HepG2 (cell line): ENCODE results near the gene FGFR1OP2. TPM values are rescaled to one million over a fixed set of nuclear protein-coding genes. Genes with fewer than 3 reads are reported as not detected.

ENCODE experiments used
- CEBPB ChIP-seq: IDR thresholded peaks from 2 replicates; pipeline ENCODE4 v1.6.1; 2011; ENCODE audit warnings: low read depth, low read length, improper control_type of control experiment, borderline replicate concordance
- FOXP4 ChIP-seq: sonication (generic); formaldehyde crosslinking; IDR thresholded peaks from 2 replicates; pipeline ENCODE4 v1.4.0; 2020; ENCODE audit warnings: missing genetic modification reagents
- NR1H2 ChIP-seq: sonication (generic); formaldehyde crosslinking; IDR thresholded peaks from 2 replicates; pipeline ENCODE4 v1.8.1; 2022; ENCODE audit warnings: low read depth, missing genetic modification reagents, borderline replicate concordance
- POLR2A ChIP-seq, 2 experiments: IDR thresholded peaks; 2 replicates each; pipeline ENCODE4 v1.6.1; 2011; ENCODE audit warnings: low read depth in 2 of 2, low read length in 2 of 2, mild to moderate bottlenecking in 1 of 2, moderate library complexity in 1 of 2; ENCODE audit not compliant: insufficient read depth in 1 of 2
- SETDB1 ChIP-seq: sonication (generic); formaldehyde crosslinking; IDR thresholded peaks from 2 replicates; pipeline ENCODE4 v1.5.1; 2020; ENCODE audit warnings: missing genetic modification reagents, mild to moderate bottlenecking, borderline replicate concordance
- SRSF1 ChIP-seq: fragments of 200-400 bp; formaldehyde crosslinking; optimal IDR thresholded peaks from 2 replicates; pipeline ENCODE3; 2017; ENCODE audit warnings: mild to moderate bottlenecking, low read depth, low read length, moderate library complexity
- TRIM24 ChIP-seq: sonication (generic); formaldehyde crosslinking; IDR thresholded peaks from 2 replicates; pipeline ENCODE4 v1.8.0; 2022; ENCODE audit warnings: mild to moderate bottlenecking, missing genetic modification reagents
- ZKSCAN8 ChIP-seq: IDR thresholded peaks from 2 replicates; pipeline ENCODE4 v1.6.1; 2016; ENCODE audit warnings: borderline replicate concordance, missing genetic modification reagents, missing compliant biosample characterization
- ZNF143 ChIP-seq: sonication (generic); formaldehyde crosslinking; IDR thresholded peaks from 2 replicates; pipeline ENCODE4 v1.4.0; 2020; ENCODE audit warnings: missing genetic modification reagents
- ZNF263 ChIP-seq: sonication (generic); formaldehyde crosslinking; IDR thresholded peaks from 2 replicates; pipeline ENCODE4 v1.4.0; 2020; ENCODE audit warnings: missing genetic modification reagents
- ZNF264 ChIP-seq: sonication (generic); formaldehyde crosslinking; IDR thresholded peaks from 2 replicates; pipeline ENCODE4 v1.4.0; 2020; ENCODE audit warnings: missing genetic modification reagents
- ZNF496 ChIP-seq: sonication (generic); formaldehyde crosslinking; IDR thresholded peaks from 2 replicates; pipeline ENCODE4 v1.8.1; 2023; ENCODE audit warnings: mild to moderate bottlenecking, moderate library complexity, missing genetic modification reagents; ENCODE audit not compliant: insufficient replicate concordance
- ZNF607 ChIP-seq: sonication (generic); formaldehyde crosslinking; IDR thresholded peaks from 2 replicates; pipeline ENCODE4 v1.5.1; 2020; ENCODE audit warnings: missing genetic modification reagents, mild to moderate bottlenecking, borderline replicate concordance
- ZSCAN31 ChIP-seq: sonication (generic); formaldehyde crosslinking; IDR thresholded peaks from 2 replicates; pipeline ENCODE4 v1.5.0; 2020; ENCODE audit warnings: low read depth, mild to moderate bottlenecking, missing genetic modification reagents
- polyA plus RNA-seq, 8 experiments: library from polyadenylated mRNA; depleted of rRNA in 3 of 8; stranded (reverse) in 7 of 8; unstranded in 1 of 8; fragments of >200 nt; fragmentation: Illumina TruSeq in 4 of 8; extraction: Trizol in 4 of 8; gene quantifications; 2 replicates each; pipeline versions ENCODE4 v1.2.1 to v1.2.3, GENCODE V29; 2011 to 2016; ENCODE audit warnings: low read depth in 4 of 8, missing spikeins in 1 of 8, mixed read lengths in 1 of 8; ENCODE audit not compliant: insufficient read depth in 1 of 8
- total RNA-seq, 5 experiments: library from RNA; depleted of rRNA; stranded (reverse); fragments of >200 nt; fragmentation: Illumina TruSeq; extraction: Trizol; gene quantifications; 2 replicates each; pipeline ENCODE4 v1.2.3, GENCODE V29; 2016; ENCODE audit warnings: low read depth in 1 of 5
- TF ChIP-seq, protein P1 (sequence below): sonication (generic); formaldehyde crosslinking; IDR thresholded peaks from 2 replicates; pipeline ENCODE4 v1.4.0; 2020; ENCODE audit warnings: missing genetic modification reagents
- TF ChIP-seq, protein P2 (sequence below): IDR thresholded peaks from 2 replicates; pipeline ENCODE4 v1.6.1; 2016; ENCODE audit warnings: mild to moderate bottlenecking
- TF ChIP-seq, protein P3 (sequence below): sonication (generic); formaldehyde crosslinking; IDR thresholded peaks from 2 replicates; pipeline ENCODE4 v1.4.0; 2020; ENCODE audit warnings: missing genetic modification reagents, borderline replicate concordance
- TF ChIP-seq, protein P4 (sequence below): IDR thresholded peaks from 2 replicates; pipeline ENCODE4 v1.6.1; 2016; ENCODE audit warnings: low read depth, borderline replicate concordance

FGFR1OP2 gene
- total and polyA plus RNA-seq, 2 of the 13 experiments (the other 11 are each of a cell fraction or from before 2014, with no cell fraction given), result 18.3 to 38.1 TPM

GRCh38 chr12:26937863-26938700 lies at the start of gene FGFR1OP2, which contains the start of gene INTS13 (continued):
- TF ChIP-seq, protein P1, sequence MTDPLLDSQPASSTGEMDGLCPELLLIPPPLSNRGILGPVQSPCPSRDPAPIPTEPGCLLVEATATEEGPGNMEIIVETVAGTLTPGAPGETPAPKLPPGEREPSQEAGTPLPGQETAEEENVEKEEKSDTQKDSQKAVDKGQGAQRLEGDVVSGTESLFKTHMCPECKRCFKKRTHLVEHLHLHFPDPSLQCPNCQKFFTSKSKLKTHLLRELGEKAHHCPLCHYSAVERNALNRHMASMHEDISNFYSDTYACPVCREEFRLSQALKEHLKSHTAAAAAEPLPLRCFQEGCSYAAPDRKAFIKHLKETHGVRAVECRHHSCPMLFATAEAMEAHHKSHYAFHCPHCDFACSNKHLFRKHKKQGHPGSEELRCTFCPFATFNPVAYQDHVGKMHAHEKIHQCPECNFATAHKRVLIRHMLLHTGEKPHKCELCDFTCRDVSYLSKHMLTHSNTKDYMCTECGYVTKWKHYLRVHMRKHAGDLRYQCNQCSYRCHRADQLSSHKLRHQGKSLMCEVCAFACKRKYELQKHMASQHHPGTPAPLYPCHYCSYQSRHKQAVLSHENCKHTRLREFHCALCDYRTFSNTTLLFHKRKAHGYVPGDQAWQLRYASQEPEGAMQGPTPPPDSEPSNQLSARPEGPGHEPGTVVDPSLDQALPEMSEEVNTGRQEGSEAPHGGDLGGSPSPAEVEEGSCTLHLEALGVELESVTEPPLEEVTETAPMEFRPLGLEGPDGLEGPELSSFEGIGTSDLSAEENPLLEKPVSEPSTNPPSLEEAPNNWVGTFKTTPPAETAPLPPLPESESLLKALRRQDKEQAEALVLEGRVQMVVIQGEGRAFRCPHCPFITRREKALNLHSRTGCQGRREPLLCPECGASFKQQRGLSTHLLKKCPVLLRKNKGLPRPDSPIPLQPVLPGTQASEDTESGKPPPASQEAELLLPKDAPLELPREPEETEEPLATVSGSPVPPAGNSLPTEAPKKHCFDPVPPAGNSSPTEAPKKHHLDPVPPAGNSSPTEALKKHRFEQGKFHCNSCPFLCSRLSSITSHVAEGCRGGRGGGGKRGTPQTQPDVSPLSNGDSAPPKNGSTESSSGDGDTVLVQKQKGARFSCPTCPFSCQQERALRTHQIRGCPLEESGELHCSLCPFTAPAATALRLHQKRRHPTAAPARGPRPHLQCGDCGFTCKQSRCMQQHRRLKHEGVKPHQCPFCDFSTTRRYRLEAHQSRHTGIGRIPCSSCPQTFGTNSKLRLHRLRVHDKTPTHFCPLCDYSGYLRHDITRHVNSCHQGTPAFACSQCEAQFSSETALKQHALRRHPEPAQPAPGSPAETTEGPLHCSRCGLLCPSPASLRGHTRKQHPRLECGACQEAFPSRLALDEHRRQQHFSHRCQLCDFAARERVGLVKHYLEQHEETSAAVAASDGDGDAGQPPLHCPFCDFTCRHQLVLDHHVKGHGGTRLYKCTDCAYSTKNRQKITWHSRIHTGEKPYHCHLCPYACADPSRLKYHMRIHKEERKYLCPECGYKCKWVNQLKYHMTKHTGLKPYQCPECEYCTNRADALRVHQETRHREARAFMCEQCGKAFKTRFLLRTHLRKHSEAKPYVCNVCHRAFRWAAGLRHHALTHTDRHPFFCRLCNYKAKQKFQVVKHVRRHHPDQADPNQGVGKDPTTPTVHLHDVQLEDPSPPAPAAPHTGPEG (CRISPR knock-in tag), result no peak
- TF ChIP-seq TRIM24 (CRISPR knock-in tag), result no peak
- TF ChIP-seq ZNF607 (CRISPR knock-in tag), result peak; percentile 73; the same call in 1 of the 2 replicates
- no peak for TF ChIP-seq CEBPB
- no peak for TF ChIP-seq SETDB1
- TF ChIP-seq SRSF1, result peak; percentile 86
- TF ChIP-seq POLR2A (IDR thresholded peaks at IDR 0.05; ENCODE audit: insufficient read depth in 1 of 2, low read depth in 2 of 2, low read length in 2 of 2), result peak; percentile 96 to 97
- TF ChIP-seq FOXP4 (CRISPR knock-in tag), result peak; percentile 32; the same call in 1 of the 2 replicates
- TF ChIP-seq ZNF143 (CRISPR knock-in tag), result peak; percentile 12; the same call in 1 of the 2 replicates
- no peak for TF ChIP-seq ZNF496 (CRISPR knock-in tag)
- TF ChIP-seq NR1H2, result no peak
- TF ChIP-seq, protein P2, sequence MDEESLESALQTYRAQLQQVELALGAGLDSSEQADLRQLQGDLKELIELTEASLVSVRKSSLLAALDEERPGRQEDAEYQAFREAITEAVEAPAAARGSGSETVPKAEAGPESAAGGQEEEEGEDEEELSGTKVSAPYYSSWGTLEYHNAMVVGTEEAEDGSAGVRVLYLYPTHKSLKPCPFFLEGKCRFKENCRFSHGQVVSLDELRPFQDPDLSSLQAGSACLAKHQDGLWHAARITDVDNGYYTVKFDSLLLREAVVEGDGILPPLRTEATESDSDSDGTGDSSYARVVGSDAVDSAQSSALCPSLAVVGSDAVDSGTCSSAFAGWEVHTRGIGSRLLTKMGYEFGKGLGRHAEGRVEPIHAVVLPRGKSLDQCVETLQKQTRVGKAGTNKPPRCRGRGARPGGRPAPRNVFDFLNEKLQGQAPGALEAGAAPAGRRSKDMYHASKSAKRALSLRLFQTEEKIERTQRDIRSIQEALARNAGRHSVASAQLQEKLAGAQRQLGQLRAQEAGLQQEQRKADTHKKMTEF (CRISPR knock-in tag), result peak; percentile 48
- peak; percentile 31; the same call in 1 of the 2 replicates for TF ChIP-seq ZNF264 (CRISPR knock-in tag)
- TF ChIP-seq, protein P3, sequence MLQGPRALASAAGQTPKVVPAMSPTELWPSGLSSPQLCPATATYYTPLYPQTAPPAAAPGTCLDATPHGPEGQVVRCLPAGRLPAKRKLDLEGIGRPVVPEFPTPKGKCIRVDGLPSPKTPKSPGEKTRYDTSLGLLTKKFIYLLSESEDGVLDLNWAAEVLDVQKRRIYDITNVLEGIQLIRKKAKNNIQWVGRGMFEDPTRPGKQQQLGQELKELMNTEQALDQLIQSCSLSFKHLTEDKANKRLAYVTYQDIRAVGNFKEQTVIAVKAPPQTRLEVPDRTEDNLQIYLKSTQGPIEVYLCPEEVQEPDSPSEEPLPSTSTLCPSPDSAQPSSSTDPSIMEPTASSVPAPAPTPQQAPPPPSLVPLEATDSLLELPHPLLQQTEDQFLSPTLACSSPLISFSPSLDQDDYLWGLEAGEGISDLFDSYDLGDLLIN, result no peak
- peak; percentile 32; the same call in 1 of the 2 replicates for TF ChIP-seq ZNF263 (CRISPR knock-in tag)
- TF ChIP-seq, protein P4, sequence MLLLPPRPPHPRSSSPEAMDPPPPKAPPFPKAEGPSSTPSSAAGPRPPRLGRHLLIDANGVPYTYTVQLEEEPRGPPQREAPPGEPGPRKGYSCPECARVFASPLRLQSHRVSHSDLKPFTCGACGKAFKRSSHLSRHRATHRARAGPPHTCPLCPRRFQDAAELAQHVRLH, result peak; percentile 85; the same call in 1 of the 2 replicates
- no peak for TF ChIP-seq ZKSCAN8 (CRISPR knock-in tag)
- TF ChIP-seq ZSCAN31 (CRISPR knock-in tag), result peak; percentile 51; the same call in 1 of the 2 replicates
